OCI-LY1 (cell line): ENCODE data around the gene ZNF106.
A peak's percentile ranks its signal among the peaks of the same experiment; 100 is the strongest.

Experiments used
- H2AFZ ChIP-seq: fragments of 200-600 bp; sonication (generic), shearing (Covaris generic); 2 replicates; pipeline ENCODE4 v1.6.0; 2014; ENCODE audit warnings: antibody characterized with exemption, mild to moderate bottlenecking, low read length
- H3F3A ChIP-seq: fragments of 200-600 bp; sonication (generic), shearing (Covaris generic); 2 replicates; pipeline ENCODE4 v1.6.0; 2014; ENCODE audit warnings: mild to moderate bottlenecking, antibody characterized with exemption, low read length, moderate library complexity; ENCODE audit not compliant: insufficient read depth
- H3K27ac ChIP-seq: fragments of 200-600 bp; sonication (generic); 2 replicates; pipeline ENCODE4 v1.5.1; 2014; ENCODE audit warnings: low read length, mixed run types, mild to moderate bottlenecking, low read depth; ENCODE audit not compliant: poor library complexity, severe bottlenecking
- H3K27me3 ChIP-seq: fragments of 200-600 bp; sonication (generic); 2 replicates; pipeline ENCODE4 v1.6.0; 2014; ENCODE audit warnings: antibody characterized with exemption, mild to moderate bottlenecking, low read length, moderate library complexity; ENCODE audit not compliant: insufficient read depth
- H3K36me3 ChIP-seq: fragments of 200-600 bp; sonication (generic); 2 replicates; pipeline ENCODE4 v1.6.1; 2014; ENCODE audit warnings: mild to moderate bottlenecking, antibody characterized with exemption, low read length, moderate library complexity, mixed read lengths; ENCODE audit not compliant: insufficient read depth
- H3K4me1 ChIP-seq: fragments of 200-600 bp; sonication (generic); 2 replicates; pipeline ENCODE4 v1.5.1; 2014; ENCODE audit warnings: mild to moderate bottlenecking, low read length, moderate library complexity; ENCODE audit not compliant: insufficient read depth, severe bottlenecking
- H3K4me2 ChIP-seq: fragments of 200-600 bp; sonication (generic), shearing (Covaris generic); 2 replicates; pipeline ENCODE4 v1.6.1; 2014; ENCODE audit warnings: low read length
- H3K4me3 ChIP-seq: fragments of 200-600 bp; sonication (generic); 2 replicates; pipeline ENCODE4 v1.5.1; 2014; ENCODE audit warnings: low read length, low read depth, mild to moderate bottlenecking, mixed read lengths; ENCODE audit not compliant: poor library complexity, severe bottlenecking
- H3K79me2 ChIP-seq: fragments of 200-600 bp; shearing (Covaris generic); 2 replicates; pipeline ENCODE4 v1.6.1; 2016; ENCODE audit warnings: mixed run types, low read length, mixed read lengths; ENCODE audit not compliant: insufficient read depth
- H3K9ac ChIP-seq: fragments of 200-600 bp; sonication (generic), shearing (Covaris generic); 2 replicates; pipeline ENCODE4 v1.6.1; 2014; ENCODE audit warnings: mild to moderate bottlenecking, low read length, mixed read lengths
- H3K9me2 ChIP-seq: fragments of 200-600 bp; sonication (generic), shearing (Covaris generic); 2 replicates; pipeline ENCODE4 v1.6.1; 2014; ENCODE audit warnings: low read depth, mild to moderate bottlenecking, low read length, mixed read lengths
- H3K9me3 ChIP-seq: fragments of 200-600 bp; shearing (Covaris generic); 2 replicates; pipeline ENCODE4 v1.6.1; 2014; ENCODE audit warnings: low read length, mixed read lengths
- H4K20me1 ChIP-seq: fragments of 200-600 bp; sonication (generic), shearing (Covaris generic); 2 replicates; pipeline ENCODE4 v1.6.0; 2016; ENCODE audit warnings: mild to moderate bottlenecking, low read length; ENCODE audit not compliant: insufficient read depth
- CTCF ChIP-seq: fragments of 200-600 bp; sonication (generic), shearing (Covaris generic); IDR thresholded peaks from 2 replicates; pipeline ENCODE4 v1.5.1; 2017; ENCODE audit warnings: mild to moderate bottlenecking, antibody characterized with exemption, low read length, moderate library complexity, mixed read lengths
- EZH2 ChIP-seq: fragments of 200-600 bp; sonication (generic), shearing (Covaris generic); IDR thresholded peaks from 2 replicates; pipeline ENCODE4 v1.8.0; 2017; ENCODE audit warnings: borderline replicate concordance, mixed run types, mild to moderate bottlenecking, antibody characterized with exemption, low read length, moderate library complexity, mixed read lengths

Gene ZNF106

GRCh38 chr15:42385206-42385979 lies 105.5 kb downstream of the ZNF106 start:
- H3K27me3 ChIP-seq = peaks cover 4% of the 10 kb centered on the region; the same call in 1 of the 2 replicates
- H3F3A ChIP-seq = no peaks in the 10 kb centered on the region
- TF ChIP-seq CTCF = peak; percentile 91
- TF ChIP-seq EZH2 = no peak
- no peak overlapping the region for H3K9ac ChIP-seq
- no peaks in the 10 kb centered on the region for H4K20me1 ChIP-seq
- H3K4me2 ChIP-seq = no peak overlapping the region
- H3K4me3 ChIP-seq = no peak overlapping the region
- H3K36me3 ChIP-seq = no peaks in the 10 kb centered on the region
- H2AFZ ChIP-seq = no peak overlapping the region
- no peak overlapping the region for H3K27ac ChIP-seq
- H3K9me2 ChIP-seq = no peaks in the 10 kb centered on the region
- no peaks in the 10 kb centered on the region for H3K9me3 ChIP-seq
- H3K4me1 ChIP-seq = no peaks in the 10 kb centered on the region
- H3K79me2 ChIP-seq = no peaks in the 10 kb centered on the region

GRCh38 chr15:42384597-42384996 lies 106.3 kb downstream of the ZNF106 start:
- Histone ChIP-seq H3F3A (no peaks in the 10 kb centered on the region), H2AFZ (no peak overlapping the region), H3K27me3 (peaks cover 4% of the 10 kb centered on the region; the same call in 1 of the 2 replicates), H3K9ac (no peak overlapping the region), H3K9me2 (no peaks in the 10 kb centered on the region), H3K4me2 (no peak overlapping the region), H4K20me1 (no peaks in the 10 kb centered on the region), H3K79me2 (no peaks in the 10 kb centered on the region), H3K27ac (no peak overlapping the region), H3K4me1 (no peaks in the 10 kb centered on the region), H3K36me3 (no peaks in the 10 kb centered on the region), H3K9me3 (no peaks in the 10 kb centered on the region), H3K4me3 (no peak overlapping the region)
- TF ChIP-seq EZH2 = no peak
- no peak for TF ChIP-seq CTCF

- peaks cover 5% of the 10 kb centered on the region; the same call in 1 of the 2 replicates for H3K9me3 ChIP-seq
- H3K36me3 ChIP-seq = no peaks in the 10 kb centered on the region
- no peak overlapping the region for H3K9ac ChIP-seq
- no peaks in the 10 kb centered on the region for H4K20me1 ChIP-seq
- TF ChIP-seq CTCF (no peak), EZH2 (no peak)
- H3K4me1 ChIP-seq = no peaks in the 10 kb centered on the region
- no peak overlapping the region for H2AFZ ChIP-seq
- H3F3A ChIP-seq = no peaks in the 10 kb centered on the region
- no peak overlapping the region for H3K27ac ChIP-seq
- H3K4me2 ChIP-seq = no peak overlapping the region
- H3K79me2 ChIP-seq = no peaks in the 10 kb centered on the region
- no peaks in the 10 kb centered on the region for H3K9me2 ChIP-seq
- no peak overlapping the region for H3K4me3 ChIP-seq
- H3K27me3 ChIP-seq = peaks cover 3% of the 10 kb centered on the region; the same call in 1 of the 2 replicates
Measured at GRCh38 chr15:42378011-42378410, 112.9 kb downstream of the ZNF106 start.
